Activated T-cell treated with anti-CD3 and anti-CD28 coated beads for 1 hour (primary cell): Measurements from ENCODE around the gene NLRP13.
"Not testable (repeated sequence)": the region's sequence is repeated elsewhere in the genome, so short reads cannot be mapped to it uniquely, and the experiment has no call there.

Experiments used
- DNase-seq: peaks from one replicate; pipeline ENCODE4 v3.0.0-alpha.2; 2020; ENCODE audit warnings: low read depth

Gene NLRP13

GRCh38 chr19:55931936-55932386, at the start of gene NLRP13:
Gene NLRP13 (minus strand): TSS chr19:55932336. CDS start chr19:55932311, 25 bp downstream.
- DNase-seq: no peak

GRCh38 chr19:55980415-55980814, 48.3 kb upstream of the NLRP13 start:
- DNase-seq: no peak

- no peak for DNase-seq
These were observed 41.8 kb upstream of the NLRP13 start for GRCh38 chr19:55973982-55974381.

- no peak for DNase-seq
These were observed 30.1 kb upstream of the NLRP13 start for GRCh38 chr19:55962186-55962585.

- DNase-seq: no peak
These were observed 28.0 kb upstream of the NLRP13 start for GRCh38 chr19:55959996-55960675.

GRCh38 chr19:55958356-55958755, 26.2 kb upstream of the NLRP13 start:
- no peak for DNase-seq

GRCh38 chr19:55956431-55956830, 24.3 kb upstream of the NLRP13 start:
- no peak for DNase-seq

GRCh38 chr19:55950566-55950965, 18.4 kb upstream of the NLRP13 start:
- DNase-seq: not testable (repeated sequence)

GRCh38 chr19:55947532-55947931, 15.4 kb upstream of the NLRP13 start, which contains the start of gene NLRP8:
Gene NLRP8 (plus strand): TSS chr19:55947832.
- DNase-seq: no peak

- DNase-seq: no peak
These were observed 8.2 kb upstream of the NLRP13 start for GRCh38 chr19:55940306-55940705.

GRCh38 chr19:55939206-55939605, 7.1 kb upstream of the NLRP13 start:
- no peak for DNase-seq

- no peak for DNase-seq
These were observed 3.1 kb upstream of the NLRP13 start for GRCh38 chr19:55935206-55935605.

GRCh38 chr19:55930996-55931515, 1.1 kb downstream of the NLRP13 start:
- no peak for DNase-seq

- not testable (repeated sequence) for DNase-seq
These were observed 2.9 kb downstream of the NLRP13 start for GRCh38 chr19:55929258-55929657.

- DNase-seq: no peak
These were observed 4.1 kb downstream of the NLRP13 start for GRCh38 chr19:55927991-55928390.

- DNase-seq: no peak
These were observed 8.6 kb downstream of the NLRP13 start for GRCh38 chr19:55923556-55923955.

- no peak for DNase-seq
These were observed 18.4 kb downstream of the NLRP13 start for GRCh38 chr19:55913643-55914268.

- DNase-seq: no peak
These were observed 19.2 kb downstream of the NLRP13 start for GRCh38 chr19:55912916-55913315.

GRCh38 chr19:55909801-55910200, 22.3 kb downstream of the NLRP13 start:
- no peak for DNase-seq

- no peak for DNase-seq
These were observed 24.4 kb downstream of the NLRP13 start for GRCh38 chr19:55907746-55908145.

GRCh38 chr19:55907286-55907685, 24.9 kb downstream of the NLRP13 start:
- DNase-seq: no peak

GRCh38 chr19:55902080-55902751, 29.9 kb downstream of the NLRP13 start:
- no peak for DNase-seq
